DMS 273 (cell line): ENCODE data around the gene MYH7.

Experiments
- DNase-seq: peaks from one replicate; lab custom pipeline; 2025; ENCODE audit not compliant: unreplicated experiment; lab: John Stamatoyannopoulos, UW

MYH7 gene

DNA sequence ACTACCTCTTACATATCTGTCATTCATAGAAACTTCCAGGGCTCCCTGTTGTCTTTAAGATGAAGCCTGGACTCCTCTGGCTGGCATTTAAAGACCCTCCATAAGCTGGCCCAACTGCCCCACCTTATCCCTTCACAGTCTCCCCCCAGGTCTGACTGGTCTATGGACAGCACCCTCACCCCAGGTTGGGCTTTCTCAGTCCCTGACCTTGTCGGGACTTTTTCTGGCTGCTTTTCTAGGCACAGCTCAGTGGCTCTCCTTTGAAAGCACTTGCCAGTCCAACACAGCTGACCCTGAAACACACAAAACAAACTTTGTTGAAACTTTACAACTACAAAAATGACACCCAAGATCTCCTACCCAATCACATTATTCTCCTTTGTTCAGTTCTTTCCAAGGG is 13.9 kb upstream of the MYH7 start:
- no peak for DNase-seq

DNA sequence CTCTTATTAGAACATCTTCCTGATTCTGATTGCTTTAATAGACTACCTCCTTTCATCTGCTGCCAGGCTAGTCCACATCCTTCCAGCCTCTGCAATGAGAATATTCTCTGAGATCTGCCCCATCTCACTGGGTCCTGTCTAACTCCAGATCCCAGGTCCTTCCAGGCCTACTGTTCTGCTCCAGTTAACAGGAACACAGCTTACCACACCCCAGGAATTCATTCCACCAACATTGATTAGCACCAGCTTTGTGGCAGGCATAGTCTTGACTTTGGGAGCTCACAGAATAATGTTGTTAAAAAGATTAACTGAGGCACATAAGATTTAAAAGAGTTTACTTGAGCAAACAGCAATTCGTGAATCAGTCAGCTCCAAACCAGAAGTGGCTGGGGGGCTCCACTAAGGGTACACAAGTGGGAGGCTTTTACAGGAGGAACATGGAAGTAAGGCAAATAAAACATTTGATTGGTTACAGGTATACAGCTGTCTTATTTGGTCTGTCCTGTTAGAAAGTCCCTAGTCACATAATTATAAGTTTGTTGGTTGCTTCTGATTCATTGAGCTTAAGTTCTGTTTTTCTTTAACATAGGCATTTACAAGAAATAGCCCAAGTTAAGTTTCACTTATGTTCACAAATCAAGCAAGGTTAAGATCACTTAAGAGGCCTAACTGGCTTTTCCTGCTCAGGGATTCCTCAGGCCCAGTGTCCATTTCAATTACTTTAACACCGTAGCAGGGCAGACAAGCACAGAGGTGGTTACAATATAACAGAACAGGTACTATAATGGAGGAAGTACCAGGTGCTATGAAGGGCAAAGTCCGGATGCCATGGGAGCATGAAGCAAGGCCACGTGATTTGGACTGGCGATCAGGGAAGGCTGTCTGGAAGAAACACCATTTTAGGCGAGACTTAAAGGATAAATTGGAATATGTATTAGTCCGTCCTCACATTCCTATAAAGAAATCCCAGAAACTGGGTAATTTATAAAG is 12.2 kb upstream of the MYH7 start:
- no peak for DNase-seq

DNA sequence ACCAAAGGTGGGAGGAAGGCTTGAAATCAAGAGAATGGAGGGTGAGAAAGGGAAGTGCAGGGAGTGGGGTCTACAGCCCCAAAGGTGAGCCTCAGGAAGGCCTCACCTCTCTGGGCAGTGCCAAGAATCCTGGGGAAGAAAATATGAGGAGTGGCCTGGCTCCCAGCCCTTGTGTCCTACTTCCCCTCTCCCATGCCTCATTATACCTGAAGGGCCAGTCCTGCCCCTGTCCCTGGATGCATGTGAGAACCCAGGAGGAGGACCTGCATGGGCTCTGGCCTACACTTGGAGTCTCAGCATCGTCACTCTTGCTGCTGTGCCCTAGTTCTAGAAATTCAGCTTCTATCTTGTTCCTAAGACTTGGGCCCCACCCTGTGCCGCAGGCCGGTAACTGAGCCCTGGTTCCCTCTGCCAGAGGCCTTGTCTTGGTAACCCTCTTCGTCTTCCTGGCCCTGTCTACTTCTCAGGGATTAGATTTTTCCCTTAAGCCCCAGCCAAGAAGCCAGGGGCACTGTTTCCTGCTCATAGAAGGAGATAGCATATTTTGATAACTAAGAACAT is 10.9 kb upstream of the MYH7 start:
- DNase-seq: no peak

DNA sequence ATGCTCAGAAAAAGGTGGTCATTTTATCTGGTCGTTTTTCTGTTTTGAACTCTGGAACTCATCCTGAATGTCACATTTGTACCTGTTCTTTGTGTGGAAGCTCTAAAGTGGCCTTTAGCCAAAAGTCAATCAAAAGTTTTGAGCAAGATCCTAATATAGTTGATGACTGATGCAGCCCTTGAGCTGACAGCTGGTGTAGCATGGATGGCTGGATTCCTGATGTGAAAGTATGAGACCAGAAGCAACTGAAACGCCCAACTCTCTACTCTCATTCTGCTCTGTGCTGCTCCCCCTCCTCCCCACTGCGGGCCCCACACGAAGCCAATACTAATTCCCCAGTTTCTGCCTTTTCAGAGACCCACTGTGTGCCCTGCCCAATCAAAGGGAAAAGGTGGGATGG is 10.3 kb upstream of the MYH7 start:
- peak; percentile 33 for DNase-seq

DNA sequence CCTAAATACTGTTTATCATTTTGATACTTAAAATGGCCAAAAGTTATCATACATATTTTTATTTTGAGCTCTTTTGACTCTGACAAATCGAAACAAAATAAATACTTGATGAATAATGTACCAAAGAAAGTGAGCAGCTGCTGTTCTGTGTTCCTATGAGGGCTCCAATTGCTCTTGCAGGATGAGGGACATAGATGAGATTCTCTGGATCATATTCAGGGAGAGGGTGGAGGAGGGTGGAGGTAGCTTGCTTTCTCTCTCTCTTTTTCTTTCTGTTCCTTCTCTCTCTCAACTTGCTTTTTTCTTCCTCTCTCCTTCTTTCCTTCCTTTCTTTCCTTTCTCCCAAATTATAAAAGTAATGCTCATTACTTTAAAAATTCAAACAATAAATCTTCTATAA is 8.9 kb upstream of the MYH7 start:
- DNase-seq: no peak

DNA sequence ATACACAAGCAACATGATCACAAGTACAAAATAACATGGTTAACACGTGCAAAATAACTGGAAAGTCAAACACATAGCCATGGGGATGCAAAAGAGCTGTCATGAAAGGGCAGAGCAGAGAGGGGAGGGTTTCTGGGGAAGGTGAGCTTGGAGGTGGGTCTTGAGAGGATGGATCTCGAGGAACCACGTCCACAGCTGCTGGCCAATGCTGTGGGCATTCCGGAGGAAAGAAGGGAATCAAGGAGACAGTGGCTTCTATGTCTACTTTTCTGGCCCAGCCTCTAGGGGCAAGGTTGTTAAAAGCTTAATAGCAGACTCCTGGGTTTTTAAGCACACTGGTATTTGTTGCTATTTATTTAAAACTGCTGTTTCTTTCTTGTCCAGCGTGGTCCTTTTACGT is 8.4 kb upstream of the MYH7 start:
- DNase-seq: no peak

DNA sequence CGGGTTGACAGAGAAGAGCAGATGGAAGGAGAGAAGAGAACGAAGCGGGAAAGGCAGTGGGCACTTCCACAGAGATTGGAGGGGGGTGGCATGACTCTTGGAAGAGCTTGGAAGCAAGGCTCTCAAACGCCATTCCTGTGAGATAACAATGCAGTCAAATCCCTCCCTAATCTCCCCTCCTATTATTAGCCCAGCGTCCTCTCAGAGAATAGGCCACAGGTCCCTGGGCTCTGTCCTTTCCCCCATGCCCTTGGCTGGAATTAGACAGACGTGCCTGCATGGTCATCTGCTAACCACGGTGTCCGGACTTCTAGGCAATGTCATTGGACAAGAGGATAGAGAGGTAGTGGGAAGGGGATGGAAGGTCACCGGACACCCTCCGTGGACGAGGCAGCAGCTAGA is 8.0 kb upstream of the MYH7 start:
- DNase-seq: no peak

DNA sequence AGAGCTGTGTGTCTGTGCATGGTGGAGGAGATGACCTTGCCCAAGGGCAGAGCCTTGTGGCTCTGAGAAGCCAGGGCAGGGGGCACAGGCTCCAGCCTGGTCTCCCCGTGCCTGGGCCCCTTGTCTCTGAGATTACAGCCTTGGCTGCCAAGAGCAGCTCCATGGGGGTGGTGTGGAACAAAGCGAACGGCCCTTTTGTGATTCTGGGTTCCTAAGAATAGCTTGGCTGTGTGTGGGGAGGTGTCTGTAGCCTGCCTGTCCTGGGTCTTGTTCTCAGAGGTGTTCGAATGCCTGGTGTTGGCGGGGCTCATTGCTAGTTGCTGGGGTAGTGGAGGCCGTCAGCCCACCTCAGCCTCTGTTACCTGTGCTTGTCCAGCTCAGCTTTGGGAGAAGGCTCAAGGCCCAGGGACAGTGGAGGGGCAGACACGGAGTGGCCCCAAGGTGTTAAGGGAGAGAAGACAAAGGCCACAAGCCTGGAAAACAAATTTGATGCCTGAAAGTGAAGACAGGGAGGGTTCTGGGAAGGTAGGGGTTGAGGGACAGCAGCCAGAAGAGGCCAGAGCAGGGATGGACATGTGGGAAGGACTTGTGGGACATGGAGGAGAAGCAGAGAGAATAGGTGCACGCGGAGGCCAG is 7.4 kb upstream of the MYH7 start:
- DNase-seq: no peak

DNA sequence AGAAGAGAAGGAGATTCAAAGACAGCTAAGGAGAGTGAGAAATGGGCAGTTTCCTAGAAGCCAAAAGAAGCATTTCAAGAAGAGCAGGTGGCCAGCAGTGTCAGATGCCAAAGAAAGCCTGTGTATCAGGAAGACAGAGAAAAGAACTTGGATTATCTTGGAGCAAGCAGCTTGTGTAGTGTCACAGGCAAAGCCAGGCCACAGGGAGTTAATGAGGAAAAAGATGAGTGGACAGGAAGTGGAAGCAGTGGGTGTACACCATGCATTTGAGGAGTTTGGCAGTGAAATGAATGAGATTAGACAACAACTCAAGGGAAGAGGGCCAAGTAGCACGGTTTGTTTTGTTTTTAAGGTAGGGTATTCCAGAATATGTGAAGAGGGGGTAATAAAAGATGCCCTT is 5.6 kb upstream of the MYH7 start:
- DNase-seq: no peak

DNA sequence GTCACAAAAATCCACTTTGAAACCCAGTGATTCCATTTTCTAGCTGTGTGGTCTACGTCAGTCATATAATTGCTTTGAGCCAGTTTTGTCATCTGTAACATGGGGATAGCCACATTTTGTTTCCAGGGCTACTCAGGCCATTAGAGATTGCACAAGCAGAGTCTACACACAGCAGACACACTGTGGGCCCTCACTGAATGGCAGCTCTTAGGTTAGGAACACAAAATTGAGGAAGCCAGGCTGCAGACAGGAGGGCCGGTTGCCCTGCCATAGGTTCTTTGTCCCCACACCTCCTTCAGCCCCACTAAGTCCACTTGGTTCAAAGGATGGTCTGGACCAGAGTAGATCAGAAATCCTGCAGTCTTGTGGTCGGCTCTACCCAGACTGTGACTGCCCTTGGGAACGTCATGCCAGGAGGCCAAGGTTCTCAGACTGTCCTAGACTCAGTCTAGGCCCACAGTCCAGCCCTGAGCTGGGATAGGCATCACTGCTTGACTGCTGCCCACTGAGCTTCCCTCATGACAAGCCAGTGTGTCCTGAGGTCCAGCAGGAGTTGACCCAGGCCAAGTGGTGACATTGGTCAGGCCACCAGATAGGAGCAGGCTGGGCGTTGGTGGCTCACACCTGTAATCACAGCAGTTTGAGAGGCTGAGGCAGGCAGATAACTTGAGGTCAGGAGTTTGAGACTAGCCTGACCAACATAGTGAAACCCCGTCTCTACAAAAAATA is 3.8 kb upstream of the MYH7 start:
- DNase-seq: no peak

DNA sequence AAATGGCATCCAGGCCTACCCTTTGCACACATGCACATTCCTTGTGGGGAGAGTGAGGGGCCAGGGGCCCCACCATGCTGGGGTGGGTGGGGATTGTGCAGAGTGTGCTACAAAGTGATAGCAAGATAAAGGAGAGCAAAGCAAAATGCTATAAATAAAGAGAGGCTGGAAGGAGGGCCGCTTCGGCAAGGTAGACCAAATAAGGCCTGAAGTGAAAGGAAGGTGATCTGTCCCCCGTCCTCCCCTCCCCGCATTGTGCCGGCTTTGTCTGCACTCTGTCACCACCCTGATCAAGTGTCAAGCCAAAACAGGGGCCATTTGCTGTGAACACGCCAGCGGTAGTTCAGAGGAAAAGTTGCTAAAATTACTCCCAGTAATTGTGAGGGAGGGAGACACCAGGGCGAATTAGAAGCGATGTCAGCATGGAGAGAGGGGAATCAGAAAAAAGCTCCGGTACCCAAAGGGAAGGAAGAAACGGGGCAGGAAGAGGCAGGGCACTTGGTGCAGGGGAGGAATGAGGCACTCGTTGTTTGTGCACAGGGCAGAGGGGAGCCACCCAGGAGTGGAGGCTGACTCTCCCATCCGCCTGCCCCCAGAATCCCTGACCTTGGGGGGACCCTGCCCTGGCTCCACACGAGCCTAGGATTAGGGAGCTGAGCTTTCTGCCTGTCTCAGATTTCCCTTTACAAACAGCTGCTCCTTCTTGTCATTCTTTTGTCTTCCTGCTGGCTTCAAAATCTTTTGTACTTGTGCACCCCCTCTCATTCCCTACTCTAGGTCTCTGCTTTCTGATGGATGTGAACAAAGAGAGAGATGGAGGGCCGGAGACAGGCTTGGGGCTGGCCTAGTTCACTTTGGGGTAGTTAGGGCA is 2.9 kb upstream of the MYH7 start:
- no peak for DNase-seq

DNA sequence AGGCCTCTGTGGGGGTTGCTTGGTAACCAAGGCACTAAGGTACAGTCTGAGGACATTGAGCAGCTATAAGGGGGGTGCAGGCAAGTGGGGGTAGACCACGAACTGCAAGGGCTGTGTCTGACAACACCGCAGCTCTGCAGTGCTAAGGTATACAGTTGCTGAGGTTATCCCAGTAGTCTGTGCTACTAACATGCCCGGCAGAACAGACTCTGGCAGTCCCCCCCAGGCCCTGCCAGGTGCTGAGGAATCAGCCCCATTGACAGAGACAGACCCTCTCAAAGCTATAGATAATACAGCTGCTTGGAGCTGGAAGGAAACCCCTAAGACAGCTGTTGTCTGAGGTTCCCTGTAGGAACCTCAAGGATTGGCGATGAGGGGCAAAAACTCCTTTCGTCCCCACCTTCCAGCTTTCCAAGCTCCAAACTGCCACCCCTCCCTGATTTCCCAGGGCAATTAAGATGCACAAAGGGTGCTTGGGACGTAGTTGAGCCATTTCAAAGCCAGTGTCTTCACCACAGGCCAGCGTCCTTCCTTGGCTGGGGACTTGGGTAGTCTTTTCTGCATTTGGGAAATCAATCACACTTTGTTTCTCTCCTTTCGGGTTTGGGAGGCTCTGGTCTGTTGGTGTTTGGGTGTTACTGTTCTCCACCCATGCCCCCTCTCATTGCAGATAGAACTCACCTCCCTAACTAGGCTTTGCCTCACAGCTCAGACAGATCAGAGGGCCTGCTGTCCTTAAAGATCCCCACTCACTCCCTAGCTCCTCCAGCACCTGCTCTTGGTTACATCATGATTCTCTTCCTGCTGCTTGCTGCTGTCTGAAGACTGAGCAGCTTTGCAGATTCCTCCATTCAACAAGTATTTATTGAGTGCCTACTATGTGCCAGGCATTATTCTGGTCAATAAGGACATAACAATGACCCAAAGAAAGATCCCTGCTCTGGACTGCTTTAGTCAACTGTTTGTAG is 2.0 kb upstream of the MYH7 start:
- no peak for DNase-seq

DNA sequence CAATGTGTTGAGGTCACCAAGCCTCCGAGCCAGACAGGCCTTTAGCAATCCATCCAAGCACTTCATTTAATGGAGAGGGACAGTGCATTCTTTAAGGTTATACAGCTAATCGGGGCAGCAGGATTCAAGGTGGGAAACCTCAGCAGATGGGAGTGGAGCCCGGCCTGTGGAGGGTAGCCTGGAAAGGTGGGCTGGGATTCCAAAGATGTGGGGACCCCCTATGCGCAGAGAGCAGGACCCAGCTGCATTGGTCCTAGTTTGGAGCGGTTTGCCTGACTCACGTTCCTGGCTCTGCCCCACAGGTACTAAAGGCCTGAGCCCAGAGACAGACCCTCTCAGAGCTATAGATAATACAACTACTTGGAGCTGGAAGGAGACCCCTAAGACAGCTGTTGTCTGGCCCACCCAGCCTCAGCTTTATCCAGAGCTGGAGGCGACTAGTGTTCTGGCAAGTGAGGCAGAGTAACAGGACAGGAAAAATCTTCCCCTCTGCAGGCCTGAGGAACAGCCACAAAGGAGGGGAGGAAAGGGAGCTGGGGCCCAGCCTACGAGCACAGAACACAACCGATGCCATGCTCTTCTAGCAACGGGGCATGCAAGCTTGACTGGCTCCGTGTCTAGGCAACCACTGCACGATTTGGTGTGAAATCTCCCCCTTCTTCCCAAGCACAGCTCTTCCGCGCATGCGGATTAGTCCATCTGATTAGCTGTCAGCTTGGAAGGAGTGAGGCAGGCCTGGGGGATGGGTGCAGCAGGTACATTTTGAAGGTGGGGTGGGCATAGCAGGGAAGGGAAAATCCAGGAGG is 1.1 kb upstream of the MYH7 start:
- no peak for DNase-seq

DNA sequence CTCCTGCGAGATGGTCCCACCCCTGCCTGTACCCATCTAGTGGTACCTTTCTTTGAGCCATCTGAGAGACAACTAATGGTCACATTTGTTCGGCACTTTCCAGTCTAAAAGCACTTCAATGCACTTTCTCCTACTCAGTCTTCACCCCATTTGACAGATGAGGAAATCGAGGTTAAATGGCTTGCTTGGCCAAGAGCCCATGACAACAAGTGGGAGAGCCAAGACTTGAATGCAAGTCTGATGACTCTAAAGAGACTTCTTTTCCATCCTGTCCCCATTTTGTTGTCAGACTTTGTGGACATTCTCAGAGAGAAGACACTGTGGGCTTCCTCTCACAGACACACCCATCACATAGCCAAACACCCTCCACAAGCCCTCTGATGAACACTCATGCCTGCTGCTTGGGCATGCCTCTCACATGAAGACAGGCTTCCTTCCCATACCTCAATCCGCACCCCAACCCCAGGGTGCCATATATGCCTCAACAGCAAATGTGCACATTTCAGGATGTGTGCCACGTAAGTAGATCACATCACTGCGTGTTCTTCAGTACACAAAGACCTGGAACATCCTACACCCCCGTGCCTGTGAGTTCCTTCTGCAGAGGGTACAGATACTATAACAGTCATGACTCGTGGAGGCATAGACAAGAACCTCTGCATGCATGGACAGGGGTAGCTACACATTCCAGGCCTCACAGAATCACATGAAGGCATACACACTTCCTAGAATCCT is 805 bp downstream of the MYH7 start:
- no peak for DNase-seq

DNA sequence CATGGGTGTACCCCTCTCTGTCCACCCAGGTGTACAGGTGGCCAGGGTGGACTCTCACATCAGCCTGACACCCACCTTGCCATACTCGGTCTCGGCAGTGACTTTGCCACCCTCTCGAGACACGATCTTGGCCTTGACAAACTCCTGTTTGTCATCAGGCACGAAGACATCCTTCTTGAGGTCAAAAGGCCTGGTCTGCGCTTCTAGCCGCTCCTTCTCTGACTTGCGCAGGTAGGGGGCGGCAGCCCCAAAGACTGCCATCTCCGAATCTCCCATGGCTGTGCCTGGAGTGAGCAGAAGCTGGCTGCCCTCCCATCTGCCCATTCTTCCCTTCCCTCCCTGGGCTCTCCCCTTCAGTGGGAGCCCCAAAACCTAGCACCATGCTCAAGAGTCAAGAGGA is 2.0 kb downstream of the MYH7 start:
- DNase-seq: no peak

DNA sequence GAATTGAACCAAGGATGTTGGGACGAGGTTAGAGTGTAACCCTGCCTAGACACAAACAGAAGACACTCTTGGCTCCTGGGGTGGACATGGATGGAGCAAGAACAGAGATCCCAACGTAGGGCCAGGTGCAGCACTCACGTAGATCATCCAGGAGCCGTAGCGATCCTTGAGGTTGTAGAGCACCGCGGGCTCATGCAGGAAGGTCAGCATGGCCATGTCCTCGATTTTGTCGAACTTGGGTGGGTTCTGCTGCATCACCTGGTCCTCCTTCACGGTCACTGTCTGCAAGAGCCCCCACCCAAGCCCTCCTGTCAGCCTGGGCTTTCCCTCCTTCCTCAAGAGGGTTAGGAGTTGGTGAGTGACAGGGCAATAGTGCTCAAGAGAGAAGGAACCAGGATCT is 2.5 kb downstream of the MYH7 start:
- no peak for DNase-seq

DNA sequence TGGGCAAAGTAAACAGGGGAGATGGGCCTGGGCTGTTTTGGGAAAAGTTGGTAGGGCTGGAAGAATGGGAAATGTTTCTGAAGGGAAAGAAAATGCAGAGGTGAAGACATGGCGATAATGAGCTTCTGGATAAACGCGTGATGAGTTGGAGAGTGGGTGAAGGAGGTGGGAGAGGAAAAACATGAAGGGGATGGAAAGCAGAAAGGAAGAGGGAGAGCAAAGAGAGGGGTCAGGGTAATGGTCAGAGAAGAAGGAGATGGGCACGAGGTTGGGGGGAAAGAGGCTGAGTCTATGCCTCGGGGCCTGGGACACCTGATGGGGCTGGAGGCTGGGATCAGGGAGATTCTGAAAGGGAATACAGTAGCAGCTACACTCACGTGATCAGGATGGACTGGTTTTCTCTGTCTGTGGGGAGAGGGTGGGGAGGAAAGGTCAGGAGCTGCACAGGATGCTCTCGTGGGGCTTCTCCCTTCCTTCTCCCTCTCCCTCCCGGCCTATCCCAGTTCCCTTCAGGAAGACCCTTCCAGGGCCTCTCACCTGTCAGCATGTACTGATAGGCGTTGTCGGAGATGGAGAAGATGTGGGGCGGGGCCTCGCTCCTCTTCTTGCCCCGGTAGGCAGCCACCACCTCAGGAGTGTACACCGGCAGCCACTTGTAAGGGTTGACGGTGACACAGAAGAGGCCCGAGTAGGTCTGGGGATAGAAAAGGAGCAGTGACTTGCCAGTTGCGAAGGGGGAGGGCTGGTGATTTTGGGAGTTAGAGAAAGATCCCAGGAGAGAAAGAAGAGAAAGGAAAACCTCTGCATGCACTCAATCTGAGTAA is 3.1 kb downstream of the MYH7 start:
- no peak for DNase-seq
